ENCODE measurements around the gene POT1.
"Not testable (repeated sequence)": the region's sequence is repeated elsewhere in the genome, so short reads cannot be mapped to it uniquely, and the experiment has no call there.

Gene POT1

GRCh38 chr7:124929467-124930172, at the start of gene POT1:
POT1 (minus strand) TSS chr7:124929825; CDS start chr7:124897173, 32,652 bp downstream.
- DNase-seq, result peak; percentile 98 to 99

- DNase-seq, result not testable (repeated sequence)
Measured at GRCh38 chr7:124975131-124975530, 45.5 kb upstream of the POT1 start.

GRCh38 chr7:124965553-124965952, 35.9 kb upstream of the POT1 start:
- DNase-seq, result no peak

GRCh38 chr7:124959676-124960075, 30.1 kb upstream of the POT1 start:
- DNase-seq, result no peak

GRCh38 chr7:124957952-124958351, 28.3 kb upstream of the POT1 start:
- not testable (repeated sequence) for DNase-seq

GRCh38 chr7:124956160-124956559, 26.5 kb upstream of the POT1 start:
- no peak for DNase-seq

GRCh38 chr7:124954790-124955189, 25.2 kb upstream of the POT1 start:
- DNase-seq, result no peak

GRCh38 chr7:124945680-124946079, 16.1 kb upstream of the POT1 start:
- DNase-seq, result no peak

- no peak for DNase-seq
Measured at GRCh38 chr7:124943472-124943871, 13.8 kb upstream of the POT1 start.

- DNase-seq, result no peak
Measured at GRCh38 chr7:124942399-124942798, 12.8 kb upstream of the POT1 start.

- DNase-seq, result no peak
Measured at GRCh38 chr7:124940306-124940705, 10.7 kb upstream of the POT1 start.

- no peak for DNase-seq
Measured at GRCh38 chr7:124938128-124938527, 8.5 kb upstream of the POT1 start.

- DNase-seq, result no peak
Measured at GRCh38 chr7:124937076-124937475, 7.5 kb upstream of the POT1 start.

GRCh38 chr7:124934841-124935240, 5.2 kb upstream of the POT1 start:
- no peak for DNase-seq

- no peak for DNase-seq
Measured at GRCh38 chr7:124930655-124931597, 1.3 kb upstream of the POT1 start.

- DNase-seq, result no peak
Measured at GRCh38 chr7:124930173-124930623, 573 bp upstream of the POT1 start.

- DNase-seq, result no peak
Measured at GRCh38 chr7:124924906-124925305, 4.7 kb downstream of the POT1 start.

- no peak for DNase-seq
Measured at GRCh38 chr7:124922200-124922599, 7.4 kb downstream of the POT1 start.

- no peak for DNase-seq
Measured at GRCh38 chr7:124919841-124920240, 9.8 kb downstream of the POT1 start.

- no peak for DNase-seq
Measured at GRCh38 chr7:124918662-124919061, 11.0 kb downstream of the POT1 start.

- DNase-seq, result no peak
Measured at GRCh38 chr7:124915242-124915641, 14.4 kb downstream of the POT1 start.

GRCh38 chr7:124914298-124914697, 15.3 kb downstream of the POT1 start:
- DNase-seq, result no peak

- no peak for DNase-seq
Measured at GRCh38 chr7:124912972-124913371, 16.7 kb downstream of the POT1 start.

- DNase-seq, result no peak
Measured at GRCh38 chr7:124909808-124910207, 19.8 kb downstream of the POT1 start.

Data from CD4-positive, alpha-beta T cell treated with Interleukin-4 for 1 hour (primary cell).